ENCODE results near the gene POC1A. TPM values are rescaled to one million over a fixed set of nuclear protein-coding genes. Genes with fewer than 3 reads are reported as not detected.

The POC1A gene
- total and polyA plus RNA-seq, 2 of the 8 experiments (the other 6 are each of a cell fraction or from before 2014, with no cell fraction given): 35.7 to 39.2 TPM

- H3K18ac ChIP-seq (ENCODE audit: extremely low read depth, low read length): no peak overlapping the region
- no peaks in the 10 kb centered on the region for H3K9me3 ChIP-seq (ENCODE audit: insufficient read depth in 2 of 2, low read depth in 1 of 2, low read length in 1 of 2)
- no peak for DNase-seq (ENCODE audit: low read depth in 1 of 2, low spot score in 2 of 2)
Measured at GRCh38 chr3:52083556-52084087, 70.6 kb downstream of the POC1A start.

More at GRCh38 chr3:52083556-52084087, 70.6 kb downstream of the POC1A start:
- no peak overlapping the region for H2AFZ ChIP-seq (ENCODE audit: low read length)
- no peaks in the 10 kb centered on the region; the same call in 1 of the 2 replicates for H3K79me1 ChIP-seq (ENCODE audit: low read depth, low read length)
- no peaks in the 10 kb centered on the region for H3K79me2 ChIP-seq (ENCODE audit: control insufficient read depth in 1 of 2, insufficient read depth in 2 of 2, low read length in 2 of 2)
- H4K8ac ChIP-seq (ENCODE audit: extremely low read depth, insufficient read depth, low read length): peak overlapping the region; percentile 23; the same call in 1 of the 2 replicates
- no peak overlapping the region for H3K56ac ChIP-seq (replicated peaks; ENCODE audit: insufficient read length, low read depth, low read length)
- WGBS, 2 experiments (ENCODE audit: extremely low coverage in 1 of 2, insufficient coverage in 1 of 2, insufficient read length in 1 of 2, insufficient replicate concordance in 2 of 2, low coverage in 1 of 2, low lambda C conversion rate in 2 of 2, missing lambda C conversion rate in 1 of 2): 95% methylated on average over 5 of the region's 5 CpGs; no CpG with 5 or more reads in 1 of the 2 experiments
- H3K4me1 ChIP-seq (replicated peaks in 1 of 4; ENCODE audit: control insufficient read depth in 3 of 4, insufficient read depth in 4 of 4, low read length in 3 of 4): peaks cover 0 to 4% (median 0%) of the 10 kb centered on the region in 4 experiments; a peak in 2 of 7 replicates
- ChIA-PET POLR2A (ENCODE audit: partially characterized antibody) (interaction anchor here (1.4 to 2.0 kb wide), 3 partner anchors 9 to 17 kb away, joined by 5 to 6 read pairs (median 5); no protein-coding TSS in a partner anchor), CTCF (ENCODE audit: partially characterized antibody) (interaction anchor here (1.2 to 14.6 kb wide), 9 partner anchors 10 to 137 kb away, joined by 3 to 168 read pairs (median 15); no protein-coding TSS in a partner anchor)
- H2BK15ac ChIP-seq (ENCODE audit: low read length): no peak overlapping the region
- H2BK20ac ChIP-seq (ENCODE audit: low read length): no peak overlapping the region
- no peak overlapping the region for H4K91ac ChIP-seq (replicated peaks; ENCODE audit: insufficient read length, low read length)
- no peak overlapping the region for H3K4me3 ChIP-seq (ENCODE audit: extremely low read depth in 1 of 4, insufficient read depth in 2 of 4, low read depth in 3 of 4, low read length in 4 of 4)
- H3K9ac ChIP-seq (replicated peaks in 1 of 4; ENCODE audit: extremely low read depth in 1 of 4, low read depth in 3 of 4, low read length in 3 of 4): no peak overlapping the region
- no peak overlapping the region for H2AK5ac ChIP-seq (ENCODE audit: low read depth, low read length)
- peaks cover 7% of the 10 kb centered on the region in 2 experiments for H4K20me1 ChIP-seq (replicated peaks in 1 of 2; ENCODE audit: control insufficient read depth in 1 of 2, insufficient read depth in 2 of 2, low read length in 2 of 2)
- H2BK5ac ChIP-seq (ENCODE audit: low read depth, low read length): no peak overlapping the region
- H4K5ac ChIP-seq (ENCODE audit: insufficient read length, low read depth, low read length): no peak overlapping the region
- no peak overlapping the region for H3K23ac ChIP-seq (ENCODE audit: insufficient read length)
- H3K27me3 ChIP-seq (replicated peaks in 1 of 4; ENCODE audit: control insufficient read depth in 3 of 4, extremely low read depth in 1 of 4, insufficient read depth in 3 of 4, low read length in 3 of 4): no peaks in the 10 kb centered on the region; a peak in 2 of 7 replicates
- H3K14ac ChIP-seq (ENCODE audit: insufficient read length): no peak overlapping the region
- H3K23me2 ChIP-seq (ENCODE audit: low read depth, low read length): no peaks in the 10 kb centered on the region
- peaks cover 0 to 2% (median 0%) of the 10 kb centered on the region in 4 experiments; a peak in 2 of 8 replicates for H3K36me3 ChIP-seq (ENCODE audit: control insufficient read depth in 2 of 4, insufficient read depth in 4 of 4, low read length in 3 of 4)
- H3K4me2 ChIP-seq (ENCODE audit: insufficient read depth in 1 of 2, low read depth in 2 of 2, low read length in 2 of 2): no peak overlapping the region
- no peak overlapping the region for H3K4ac ChIP-seq (replicated peaks; ENCODE audit: insufficient read length, low read depth, low read length)
- no peak for FAIRE-seq
- no peak overlapping the region for H2BK120ac ChIP-seq (replicated peaks; ENCODE audit: low read depth, low read length)
- H2BK12ac ChIP-seq (ENCODE audit: low read depth, low read length): no peak overlapping the region
- TF ChIP-seq JUND (IDR thresholded peaks at IDR 0.05; ENCODE audit: low read length): no peak
- TF ChIP-seq EZH2 (IDR thresholded peaks at IDR 0.05; ENCODE audit: low read depth, low read length, severe bottlenecking): no peak
- no peak for TF ChIP-seq YY1 (IDR thresholded peaks at IDR 0.05; ENCODE audit: low read depth, low read length)
- no peak for TF ChIP-seq CTCF (IDR thresholded peaks at IDR 0.05; ENCODE audit: control extremely low read depth in 1 of 3, insufficient read depth in 1 of 3, low read depth in 1 of 3, low read length in 3 of 3)
- H3K27ac ChIP-seq (ENCODE audit: low read depth, low read length): no peak overlapping the region

All from H1 (cell line).